GM18502 (cell line): ENCODE measurements around the gene ZNF576.
A peak's percentile ranks its signal among the peaks of the same experiment; 100 is the strongest.
"Not testable (repeated sequence)": the region's sequence is repeated elsewhere in the genome, so short reads cannot be mapped to it uniquely, and the experiment has no call there.

Experiments used
- ATAC-seq: cut with Tn5 transposase; IDR thresholded peaks from one replicate; pipeline ENCODE4 v1.9.1; 2021; ENCODE audit warnings: mild to moderate bottlenecking; ENCODE audit not compliant: unreplicated experiment, poor library complexity

The ZNF576 gene, protein sequence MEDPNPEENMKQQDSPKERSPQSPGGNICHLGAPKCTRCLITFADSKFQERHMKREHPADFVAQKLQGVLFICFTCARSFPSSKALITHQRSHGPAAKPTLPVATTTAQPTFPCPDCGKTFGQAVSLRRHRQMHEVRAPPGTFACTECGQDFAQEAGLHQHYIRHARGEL

DNA sequence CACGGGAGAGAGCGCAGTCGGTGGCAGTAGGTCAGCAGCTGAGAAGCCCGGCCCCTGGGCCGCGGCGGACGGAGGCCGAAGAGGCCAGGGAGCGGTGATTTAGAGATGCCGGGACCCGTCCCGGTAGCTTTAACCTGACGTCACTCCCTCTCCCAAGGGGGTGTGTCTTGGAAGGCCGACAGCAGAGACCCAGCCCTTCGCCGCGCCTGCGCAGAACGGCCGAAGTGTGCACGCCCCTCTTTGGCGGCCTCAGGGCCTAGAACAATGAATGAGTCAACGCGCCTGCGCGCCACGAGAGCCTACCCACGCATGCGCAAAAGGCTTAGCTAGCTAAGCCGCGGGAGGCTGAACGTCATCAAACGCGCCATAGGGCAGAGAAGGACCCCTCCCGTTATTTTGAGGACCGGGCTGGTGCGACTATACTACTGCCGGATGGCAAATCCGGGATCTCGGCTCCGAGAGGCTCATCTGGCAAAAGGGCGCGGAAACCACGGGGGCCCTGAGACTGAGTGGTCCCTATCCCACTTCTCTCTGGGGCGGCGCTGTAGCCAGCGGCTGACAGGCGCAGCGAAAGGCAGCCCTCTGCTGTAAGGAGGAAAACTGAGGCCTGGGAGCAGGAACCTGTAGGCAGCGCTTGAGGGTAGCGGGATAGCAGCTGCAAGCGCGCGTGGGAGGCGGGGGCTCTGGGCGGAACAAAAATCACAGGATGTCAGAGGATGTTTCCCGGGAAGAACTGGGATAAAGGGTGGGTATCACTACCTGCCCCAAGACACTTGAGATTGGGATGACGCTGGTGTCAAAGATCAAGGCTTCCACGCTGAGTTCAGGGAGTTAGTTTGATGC is at the start of gene ZNF576, which contains the start of gene IRGQ:
Gene ZNF576 (plus strand): TSS at position 597 of the 843 bp plus-strand sequence. CDS start 514 bp downstream, outside the sequence.
Gene IRGQ (minus strand): TSS at position 136 of the 843 bp plus-strand sequence. CDS start 796 bp downstream, outside the sequence.
- ATAC-seq, result peak; percentile 75

DNA sequence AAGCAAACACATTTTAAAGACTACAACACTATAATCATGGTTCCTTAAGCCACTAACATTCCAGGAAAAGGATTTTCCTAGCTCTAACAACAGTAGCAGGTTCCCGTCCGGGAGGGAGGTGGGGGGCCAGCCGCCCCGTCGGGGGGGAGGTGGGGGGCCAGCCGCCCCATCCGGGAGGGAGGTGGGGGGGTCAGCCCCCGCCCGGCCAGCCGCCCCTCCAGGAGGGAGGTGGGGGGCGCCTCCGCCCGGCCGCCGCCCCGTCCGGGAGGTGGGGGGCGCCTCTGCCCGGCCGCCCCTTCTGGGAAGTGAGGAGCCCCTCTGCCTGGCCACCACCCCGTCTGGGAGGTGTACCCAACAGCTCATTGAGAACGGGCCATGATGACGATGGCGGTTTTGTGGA is 48.5 kb upstream of the ZNF576 start:
- not testable (repeated sequence) for ATAC-seq

DNA sequence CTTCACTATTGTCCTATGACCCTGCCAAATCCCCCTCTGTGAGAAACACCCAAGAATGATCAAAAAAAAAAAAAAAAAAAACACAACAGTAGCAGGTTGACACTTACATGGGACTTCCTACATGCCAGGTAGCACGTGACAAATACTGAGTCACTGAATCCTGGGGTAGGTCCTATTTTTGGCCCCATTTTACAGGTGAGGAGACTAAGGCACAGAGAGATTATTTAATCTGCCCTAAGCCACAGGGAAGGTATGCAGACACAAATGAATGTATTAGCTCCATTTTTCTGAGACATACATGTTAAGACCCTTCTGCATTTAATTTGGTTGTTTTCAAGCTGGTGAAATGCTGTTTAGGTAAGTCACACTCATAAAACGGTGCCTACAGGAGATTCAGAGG is 47.7 kb upstream of the ZNF576 start:
- no peak for ATAC-seq

DNA sequence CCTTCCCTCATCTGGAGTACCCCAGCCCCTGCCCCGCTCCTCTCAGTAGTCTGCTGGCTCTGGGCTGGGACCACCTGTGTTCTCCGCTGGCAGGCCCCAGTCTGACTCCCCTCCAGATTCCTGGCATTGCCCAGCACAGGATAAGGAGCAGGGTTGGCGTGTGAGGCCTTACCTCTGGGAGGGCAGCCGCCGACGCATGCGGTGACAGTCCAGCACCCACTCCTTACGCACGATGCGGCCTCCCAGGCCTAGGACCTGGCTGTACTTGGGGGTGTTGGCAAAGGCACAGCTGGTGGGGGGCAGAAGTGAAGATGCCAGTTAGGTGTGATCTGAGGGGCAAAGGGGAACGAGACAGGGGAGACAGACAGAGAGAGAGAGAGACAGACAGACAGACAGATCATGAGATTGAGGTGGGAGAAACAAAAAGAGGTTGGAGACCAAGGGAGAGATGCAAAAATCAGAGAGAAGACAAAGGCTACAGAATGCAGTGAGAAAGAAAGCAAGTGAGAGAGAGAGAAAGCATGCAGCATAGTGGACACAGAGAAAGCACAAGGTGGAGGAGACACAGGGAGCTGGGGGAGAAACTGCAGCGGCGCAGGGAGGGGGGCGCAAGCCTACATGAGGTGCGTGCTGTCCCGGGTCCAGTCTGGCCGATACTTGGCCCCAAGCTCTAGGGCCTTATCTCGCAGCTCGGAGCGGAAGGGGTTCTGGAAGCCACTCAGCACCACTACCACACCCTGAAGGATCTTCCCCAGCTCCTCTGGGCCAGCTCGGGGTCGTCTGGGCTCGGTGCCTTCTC is 44.8 kb upstream of the ZNF576 start:
- ATAC-seq, result no peak

DNA sequence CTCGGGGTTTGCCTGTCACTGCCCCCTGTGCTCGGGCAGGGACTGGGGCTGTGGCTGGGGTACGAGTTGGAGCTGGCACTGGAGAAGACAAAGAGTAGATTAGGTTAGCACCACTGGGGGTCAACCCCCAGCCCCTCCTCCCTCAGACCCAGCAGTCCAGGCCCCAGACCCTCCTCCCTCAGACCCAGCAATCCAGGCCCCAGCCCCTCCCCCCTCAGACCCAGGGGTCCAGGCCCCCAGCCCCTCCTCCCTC is 44.3 kb upstream of the ZNF576 start:
- no peak for ATAC-seq

DNA sequence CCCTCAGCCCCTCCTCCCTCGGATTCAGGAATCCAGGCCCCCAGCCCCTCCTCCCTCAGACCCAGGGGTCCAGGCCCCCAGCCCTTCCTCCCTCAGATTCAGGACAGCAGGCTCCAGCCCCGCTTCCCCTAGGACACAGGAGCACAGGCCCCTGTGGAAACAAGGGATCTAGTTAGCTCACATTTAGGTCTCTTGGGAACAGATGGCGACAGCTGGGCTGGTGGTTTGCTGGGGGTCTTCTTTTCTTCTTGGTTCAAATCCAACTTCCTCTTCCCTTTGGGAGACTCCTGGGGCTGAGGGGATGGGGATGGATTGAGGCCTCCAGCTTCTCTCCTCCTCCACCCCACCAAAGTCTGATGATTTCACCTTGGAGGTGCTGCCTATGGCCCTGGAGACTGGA is 43.8 kb upstream of the ZNF576 start:
- no peak for ATAC-seq

DNA sequence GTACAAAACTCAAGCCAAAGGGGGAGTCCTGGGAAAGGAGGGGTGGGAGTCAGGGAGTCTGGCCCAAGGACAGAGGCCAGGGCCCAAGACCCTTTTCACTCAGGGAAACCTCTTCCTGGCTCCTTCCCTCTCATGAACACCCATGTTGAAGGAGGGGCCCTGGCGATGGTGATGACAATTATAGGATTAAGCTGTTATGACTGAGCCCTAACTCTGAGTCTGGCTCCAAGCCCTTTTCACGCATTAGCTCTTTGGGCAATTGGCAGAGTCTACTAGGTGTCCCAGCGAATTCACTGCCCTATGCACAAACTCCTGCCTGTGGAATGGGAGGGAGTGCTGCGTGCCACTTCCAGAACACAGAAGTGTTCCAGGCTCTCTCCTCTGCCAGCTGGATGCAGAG is 42.7 kb upstream of the ZNF576 start:
- no peak for ATAC-seq

DNA sequence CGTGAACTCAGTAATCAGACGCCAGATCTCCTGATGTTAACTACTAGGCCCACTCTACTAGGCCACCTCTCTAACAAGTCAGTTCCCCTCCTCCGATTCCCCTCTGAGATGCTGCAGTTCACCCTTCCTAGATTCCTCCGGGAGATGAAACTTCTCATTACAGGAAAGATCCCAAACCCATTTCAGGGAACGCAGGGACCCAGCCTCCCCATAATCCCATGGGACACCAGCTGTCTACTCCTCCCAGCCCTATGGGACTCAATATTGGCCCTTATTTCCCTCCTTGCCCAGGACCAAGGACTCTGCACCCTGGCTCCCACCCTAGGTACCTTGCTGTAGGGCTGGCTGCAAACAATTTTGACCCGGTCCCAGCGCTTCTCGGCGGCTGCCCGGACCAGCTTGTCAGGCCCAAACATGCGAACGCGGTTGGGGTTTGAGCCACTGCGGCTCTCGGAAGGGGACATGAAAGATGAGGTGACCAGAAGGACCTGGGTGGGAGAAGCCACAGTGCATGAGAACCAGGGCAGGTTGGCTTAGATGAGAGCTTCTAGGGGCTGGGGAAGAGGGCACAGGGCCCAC is 42.0 kb upstream of the ZNF576 start:
- ATAC-seq, result no peak

DNA sequence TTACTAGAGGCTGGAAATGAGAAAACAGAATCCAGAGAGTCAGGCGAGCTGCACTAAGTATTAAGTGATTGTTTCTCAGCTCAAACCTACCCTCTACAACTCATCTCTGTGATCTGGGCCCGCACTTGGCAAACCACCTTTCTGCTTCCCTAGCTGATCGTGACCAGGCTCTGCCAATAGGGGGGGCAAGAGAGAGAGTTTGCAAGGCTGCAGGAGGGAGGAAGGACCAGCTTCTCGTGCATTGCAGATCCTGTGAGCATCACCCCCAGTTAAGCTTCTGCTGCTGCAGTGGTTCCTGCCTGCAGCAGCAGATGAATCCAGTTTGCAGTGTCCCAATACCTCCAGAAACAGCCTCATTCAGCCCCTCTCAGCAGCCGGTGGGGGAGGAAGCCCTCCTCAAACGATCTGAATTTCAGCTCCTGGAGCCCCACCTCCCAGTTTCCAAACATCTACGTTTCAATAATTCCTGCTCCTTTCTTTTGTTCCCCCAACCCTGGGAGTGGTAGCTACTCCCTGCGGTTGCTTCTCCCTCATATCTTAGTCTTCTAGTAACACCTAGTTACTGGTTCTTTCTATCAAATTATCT is 41.1 kb upstream of the ZNF576 start:
- no peak for ATAC-seq

DNA sequence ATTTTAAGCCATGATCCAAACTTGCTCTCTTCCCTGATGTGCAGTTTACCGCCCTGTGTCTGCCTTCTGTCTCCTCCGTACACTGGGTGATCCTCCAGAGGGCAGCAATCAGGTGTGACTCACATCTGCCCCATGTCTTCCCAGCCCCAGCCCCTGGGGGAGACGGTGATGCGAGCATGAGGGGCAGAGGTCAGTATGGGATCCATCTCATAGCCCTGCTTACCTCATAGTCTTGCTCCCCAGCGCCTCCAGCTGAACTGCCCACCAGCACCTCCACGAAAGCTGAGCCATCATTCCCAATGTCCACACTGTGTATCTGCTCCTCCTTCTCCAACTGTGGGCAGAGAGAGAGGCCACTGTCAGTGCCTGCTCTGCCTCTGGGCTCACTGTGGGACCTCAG is 35.7 kb upstream of the ZNF576 start:
- no peak for ATAC-seq

DNA sequence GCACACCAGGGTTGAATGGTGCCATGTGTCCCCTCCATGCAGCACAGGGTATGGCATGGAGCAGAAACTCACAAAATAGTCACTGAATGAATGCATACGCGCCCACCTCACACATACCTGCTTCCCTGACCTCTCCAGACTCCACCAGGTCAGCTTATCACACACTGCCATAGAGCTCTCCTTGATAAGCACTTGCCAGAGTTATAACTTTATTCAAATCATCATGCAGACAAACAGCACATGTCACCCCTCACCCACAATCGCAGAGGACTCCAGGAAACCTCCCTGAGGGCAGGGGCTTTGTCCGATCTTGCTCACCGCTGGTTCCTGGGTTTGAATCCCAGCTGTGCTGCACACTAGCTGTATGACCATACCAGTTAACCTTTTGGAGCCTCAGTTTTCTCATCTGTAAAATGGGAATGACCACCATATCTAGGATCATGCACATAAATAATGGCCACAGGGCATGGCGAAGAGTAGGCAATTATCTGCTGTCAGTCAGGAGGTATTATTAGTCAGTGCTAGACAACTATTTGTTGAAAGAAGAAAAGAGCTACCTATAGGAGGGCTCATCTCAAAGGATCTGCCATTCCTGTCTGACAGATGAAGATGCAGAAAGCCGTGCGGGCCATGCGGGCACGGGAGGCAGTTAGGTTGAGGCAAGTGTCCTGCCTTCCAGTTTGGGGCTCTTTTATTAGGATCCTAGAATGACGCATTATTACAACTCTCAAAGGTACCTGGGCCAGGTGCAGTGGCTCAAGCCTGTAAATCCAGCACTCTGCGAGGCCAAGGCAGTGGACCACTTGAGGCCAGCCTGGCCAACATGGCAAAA is 35.0 kb upstream of the ZNF576 start:
- ATAC-seq, result no peak

DNA sequence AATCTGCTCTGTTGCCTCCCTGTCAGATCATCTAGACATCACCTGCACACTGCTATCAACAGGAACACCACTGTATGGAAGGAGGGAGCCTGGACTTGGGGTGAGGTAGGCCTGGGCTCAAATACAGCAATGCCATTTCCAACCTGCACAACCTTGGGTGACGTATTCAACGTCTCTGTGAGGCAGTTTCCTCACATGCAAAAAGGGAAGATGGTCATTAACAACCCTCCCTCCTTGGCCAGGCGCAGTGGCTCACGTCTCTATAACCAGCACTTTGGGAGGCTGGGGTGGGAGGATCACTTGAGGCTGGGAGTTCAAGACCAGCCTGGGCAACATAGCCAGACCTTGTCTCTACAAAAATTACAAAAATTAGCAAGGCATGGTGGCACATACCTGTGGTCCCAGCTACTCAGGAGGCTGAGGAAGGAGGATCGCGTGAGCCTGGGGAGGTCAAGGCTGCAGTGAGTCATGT is 34.1 kb upstream of the ZNF576 start:
- ATAC-seq, result no peak

DNA sequence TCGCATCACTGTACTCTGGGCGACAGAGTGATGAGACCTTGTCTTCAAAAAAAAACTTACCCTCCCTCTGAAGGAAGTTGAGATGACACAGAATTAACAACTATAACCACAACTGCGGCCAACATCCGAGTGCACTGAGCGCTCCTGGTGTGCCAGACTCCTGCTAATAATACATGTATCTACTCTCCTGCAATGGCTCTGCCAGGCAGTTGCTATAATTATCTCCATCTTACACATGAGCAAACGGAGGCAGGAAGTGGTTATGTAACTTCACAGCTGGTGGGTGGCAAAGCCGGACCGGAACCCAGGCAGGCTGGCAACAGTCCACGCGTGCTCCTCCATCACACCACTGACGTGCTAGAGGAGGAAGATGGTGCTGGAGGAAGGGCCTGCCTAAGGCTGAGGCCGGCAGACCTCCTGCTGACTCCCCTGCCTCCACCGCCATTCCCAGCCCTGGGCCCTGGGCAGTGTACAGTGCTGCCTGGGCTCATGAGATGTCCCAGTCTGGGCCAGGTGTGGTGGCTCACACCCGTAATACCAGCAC is 33.6 kb upstream of the ZNF576 start:
- peak; percentile 84 for ATAC-seq

DNA sequence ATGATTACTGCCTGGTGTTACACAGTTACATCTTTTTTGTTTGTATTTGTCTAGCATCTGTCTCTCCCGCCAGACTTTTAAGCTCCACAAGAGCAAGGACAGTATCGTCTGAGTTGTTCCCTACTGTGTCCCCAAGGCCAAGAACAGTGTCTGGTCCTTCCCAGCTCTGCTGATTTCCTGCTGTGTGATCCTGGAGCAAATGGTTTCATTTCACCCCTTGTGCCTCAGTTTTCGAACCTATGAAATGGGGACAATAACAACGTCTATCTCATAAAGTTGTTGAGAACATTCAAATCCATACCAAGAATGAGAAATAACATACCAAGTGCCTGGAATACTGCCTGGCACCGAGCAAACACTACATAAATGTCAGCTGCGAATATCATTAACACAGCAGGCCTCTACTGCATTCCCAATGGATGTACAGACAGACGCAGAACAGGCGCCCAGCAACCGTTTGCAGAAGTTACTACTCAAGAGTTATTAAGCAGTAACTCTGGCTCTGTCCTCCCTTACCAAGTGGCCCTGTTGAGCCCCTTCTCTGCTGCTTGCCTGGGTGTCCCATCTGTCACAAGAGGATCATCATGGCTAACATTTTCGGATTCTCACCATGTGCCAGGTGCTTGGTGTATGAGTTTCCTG is 32.5 kb upstream of the ZNF576 start:
- ATAC-seq, result no peak

DNA sequence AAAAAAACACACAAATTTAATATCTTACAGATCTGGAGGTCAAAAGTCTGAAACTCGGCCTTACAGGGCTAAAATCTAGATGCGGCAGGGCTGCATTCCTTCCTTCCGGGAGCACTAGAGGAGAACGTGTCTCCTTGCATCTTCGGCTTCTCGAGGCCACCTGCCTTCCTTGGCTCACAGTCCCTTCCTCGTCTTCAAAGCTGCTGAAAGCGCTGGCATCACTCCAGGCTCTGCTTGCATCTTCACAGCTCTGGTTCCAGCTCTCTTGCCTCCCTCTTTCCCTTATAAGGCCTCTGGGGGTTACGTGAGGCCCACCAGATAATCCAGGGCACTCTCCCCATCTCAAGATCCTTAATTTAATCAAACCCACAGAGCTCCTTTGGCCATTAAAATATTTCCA is 31.6 kb upstream of the ZNF576 start:
- no peak for ATAC-seq

DNA sequence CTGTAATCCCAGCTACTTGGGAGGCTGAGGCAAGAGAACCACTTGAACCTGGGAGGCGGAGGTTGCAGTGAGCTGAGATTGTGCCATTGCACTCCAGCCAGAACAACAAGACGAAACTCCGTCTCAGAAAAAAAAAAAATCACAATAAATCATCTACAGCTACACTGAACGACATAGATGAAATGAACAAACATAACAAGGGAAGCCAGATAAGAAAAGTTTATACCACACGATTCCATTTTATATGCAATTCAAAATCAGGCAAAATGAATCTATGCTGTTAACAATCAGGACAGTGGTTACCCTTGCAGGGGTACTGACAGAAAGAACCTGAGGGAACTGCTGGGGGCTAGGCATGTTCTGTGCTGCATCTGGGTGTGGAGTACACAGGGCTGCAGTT is 26.7 kb upstream of the ZNF576 start:
- ATAC-seq, result no peak

DNA sequence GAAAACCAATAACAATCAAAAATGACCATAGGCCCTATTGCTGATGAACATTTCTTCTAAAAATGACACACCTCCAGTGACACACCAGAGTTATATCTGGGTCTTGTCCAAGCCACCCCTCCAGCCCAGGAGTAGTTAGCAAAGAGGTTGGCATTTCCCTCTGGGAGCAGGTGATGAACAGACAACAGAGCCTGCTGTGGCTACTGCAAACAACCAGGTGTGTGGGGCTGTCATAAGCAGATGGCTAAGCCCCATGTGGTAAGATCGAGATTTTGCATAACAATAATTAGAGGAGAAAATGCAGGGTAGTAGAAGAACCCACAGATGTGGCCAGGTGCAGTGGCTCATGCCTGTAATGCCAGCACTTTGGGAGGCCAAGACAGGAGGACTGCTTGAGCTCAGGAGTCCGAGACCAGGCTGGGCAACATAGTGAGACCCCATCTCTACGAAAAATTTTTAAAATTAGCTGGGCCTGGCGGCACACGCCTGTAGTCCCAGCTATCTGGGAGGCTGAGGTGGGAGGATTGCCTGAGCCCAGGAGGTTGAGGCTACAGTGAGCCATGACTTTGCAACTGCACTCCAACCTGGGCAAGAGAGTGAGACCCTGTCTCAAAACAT is 26.1 kb upstream of the ZNF576 start:
- ATAC-seq, result no peak

DNA sequence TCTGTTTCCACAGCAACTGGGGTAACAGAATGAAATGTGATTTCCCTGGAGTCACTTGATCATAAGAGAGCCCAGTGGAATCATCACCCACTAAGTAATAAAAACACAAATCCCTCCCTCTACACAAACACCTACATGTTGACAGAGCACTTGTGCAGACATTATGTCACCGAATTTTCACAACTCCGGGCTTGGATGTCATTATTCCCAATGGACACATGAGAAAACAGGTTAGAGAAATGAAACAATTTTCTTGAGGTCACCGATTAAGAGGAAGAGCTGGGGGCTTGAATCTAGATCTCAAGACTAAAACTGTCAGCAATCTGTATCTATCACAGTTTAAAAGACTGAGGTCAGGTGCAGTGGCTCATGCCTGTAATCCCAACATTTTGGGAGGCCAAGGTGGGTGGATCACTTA is 24.2 kb upstream of the ZNF576 start:
- ATAC-seq, result no peak
